Panc1 (cell line): ENCODE data around the gene PEPD. TPM values are rescaled to one million over a fixed set of nuclear protein-coding genes. Genes with fewer than 3 reads are reported as not detected.
"Not testable (repeated sequence)": the region's sequence is repeated elsewhere in the genome, so short reads cannot be mapped to it uniquely, and the experiment has no call there.

Source experiments
- ATAC-seq: fragments of 200-7000 bp; cut with Tn5 transposase; 2 replicates; pipeline ENCODE4 v1.9.1; 2020; ENCODE audit warnings: mild to moderate bottlenecking, moderate library complexity
- BruUV-seq: library from RNA; stranded (reverse); fragments of 400-500 nt; replicated peaks from 2 replicates; lab custom pipeline; 2021; lab: Mats Ljungman, UMichigan
- CTCF ChIA-PET: fragments of 300-600 bp; sonication (Branson Sonifier 250); formaldehyde crosslinking; loops from one replicate; lab custom pipeline; 2022; ENCODE audit warnings: antibody characterized with exemption; lab: Charles Lee
- POLR2A ChIA-PET: fragments of 300-600 bp; sonication (Branson Sonifier 250); formaldehyde crosslinking; loops from one replicate; lab custom pipeline; 2022; ENCODE audit warnings: antibody characterized with exemption; lab: Charles Lee
- DNase-seq: peaks from one replicate; pipeline ENCODE4 v3.0.0-alpha.2; 2010; ENCODE audit warnings: low read depth, low spot score
- H3K27ac ChIP-seq: 2 replicates; pipeline ENCODE4 v1.5.1; 2011; ENCODE audit warnings: mild to moderate bottlenecking, low read length, inconsistent platforms
- H3K27me3 ChIP-seq: fragments of 200-500 bp; sonication (Bioruptor generic); 2 replicates; pipeline ENCODE4 v1.6.0; 2014; ENCODE audit warnings: low read length, inconsistent platforms; ENCODE audit not compliant: control insufficient read depth, insufficient read depth
- H3K36me3 ChIP-seq: fragments of 200-500 bp; sonication (Bioruptor generic); 2 replicates; pipeline ENCODE4 v1.5.1; 2014; ENCODE audit warnings: inconsistent platforms, mild to moderate bottlenecking, low read length, moderate library complexity; ENCODE audit not compliant: control insufficient read depth, insufficient read depth
- H3K4me1 ChIP-seq: 2 replicates; pipeline ENCODE4 v1.5.1; 2011; ENCODE audit warnings: inconsistent platforms, mild to moderate bottlenecking, low read length, moderate library complexity; ENCODE audit not compliant: control insufficient read depth, insufficient read depth
- H3K4me3 ChIP-seq, 2 experiments: 2 replicates each; pipeline ENCODE4 v1.5.1; 2011 to 2012; ENCODE audit warnings: low read depth in 2 of 2, low read length in 2 of 2, mild to moderate bottlenecking in 2 of 2, inconsistent platforms in 1 of 2, moderate library complexity in 1 of 2
- H3K9me3 ChIP-seq: fragments of 200-500 bp; sonication (Bioruptor generic); 2 replicates; pipeline ENCODE4 v1.5.1; 2014; ENCODE audit warnings: low read depth, mild to moderate bottlenecking, inconsistent platforms, low read length, moderate library complexity; ENCODE audit not compliant: control insufficient read depth, insufficient read depth
- CTCF ChIP-seq: fragments of 450-650 bp; IDR thresholded peaks from 2 replicates; pipeline ENCODE4 v1.5.1; 2017; ENCODE audit warnings: mild to moderate bottlenecking
- POLR2AphosphoS5 ChIP-seq: IDR thresholded peaks from 2 replicates; pipeline ENCODE4 v1.6.1; 2012; ENCODE audit warnings: mild to moderate bottlenecking, low read depth, low read length, moderate library complexity
- REST ChIP-seq, 2 experiments: IDR thresholded peaks; 2 replicates each; pipeline ENCODE4 v1.6.1; 2011 to 2012; ENCODE audit warnings: low read depth in 2 of 2, control low read depth in 1 of 2, low read length in 1 of 2, mild to moderate bottlenecking in 1 of 2, moderate library complexity in 1 of 2; ENCODE audit not compliant: insufficient read depth in 1 of 2
- SIN3A ChIP-seq: IDR thresholded peaks from 2 replicates; pipeline ENCODE4 v1.6.1; 2012; ENCODE audit warnings: low read depth, mild to moderate bottlenecking, low read length, moderate library complexity, borderline replicate concordance; ENCODE audit not compliant: insufficient read depth
- TCF7L2 ChIP-seq: IDR thresholded peaks from 2 replicates; pipeline ENCODE4 v1.6.1; 2011; ENCODE audit warnings: mild to moderate bottlenecking, low read depth, low read length, inconsistent platforms
- in situ Hi-C: cut with HindIII; loops from 2 replicates; pipeline ENCODE4 v1.10.0; 2016; ENCODE audit warnings: low sequenced_read_pairs, low pct_unique_long_range_greater_than_20kb
- intact Hi-C: fragments of 100-400 bp; cut with micrococcal nuclease; formaldehyde crosslinking; loops from one replicate; pipeline ENCODE4 v1.10.0; 2022; ENCODE audit not compliant: unreplicated experiment
- total RNA-seq: library from RNA; stranded (reverse); gene quantifications from one replicate; pipeline ENCODE4 v1.2.1, GENCODE V29; 2021; ENCODE audit not compliant: unreplicated experiment

PEPD gene
- total RNA-seq, 1 experiment from 2014 or later = 102 TPM

GRCh38 chr19:33557196-33557595, 35.6 kb upstream of the PEPD start:
- TF ChIP-seq TCF7L2 (no peak), POLR2AphosphoS5 (no peak), CTCF (no peak), REST (IDR thresholded peaks at IDR 0.05; ENCODE audit: insufficient read depth in 1 of 2, low read depth in 2 of 2, low read length in 1 of 2) (no peak), SIN3A (no peak)
- no peaks in the 10 kb centered on the region for H3K4me1 ChIP-seq
- no TSS peak for BruUV-seq
- in situ Hi-C loops = no loop called here
- no peaks in the 10 kb centered on the region for H3K36me3 ChIP-seq
- no peaks in the 10 kb centered on the region for H3K9me3 ChIP-seq
- H3K27ac ChIP-seq = no peak overlapping the region
- intact Hi-C loops = no loop called here
- no peak overlapping the region for H3K4me3 ChIP-seq
- CTCF ChIA-PET = no interaction called here
- no peak for ATAC-seq
- no peaks in the 10 kb centered on the region for H3K27me3 ChIP-seq
- POLR2A ChIA-PET = no interaction called here
- no peak for DNase-seq

GRCh38 chr19:33556261-33556660, 34.7 kb upstream of the PEPD start:
- H3K4me3 ChIP-seq = no peak overlapping the region
- ATAC-seq (no peak), DNase-seq (no peak)
- intact Hi-C loops = no loop called here
- BruUV-seq = no TSS peak
- H3K4me1 ChIP-seq = no peaks in the 10 kb centered on the region
- no peaks in the 10 kb centered on the region for H3K27me3 ChIP-seq
- no peaks in the 10 kb centered on the region for H3K36me3 ChIP-seq
- ChIA-PET CTCF (interaction anchor here (0.5 kb wide), 1 partner anchor 16 kb away, joined by 3 read pairs; no protein-coding TSS in a partner anchor), POLR2A (no interaction called here)
- no peaks in the 10 kb centered on the region for H3K9me3 ChIP-seq
- H3K27ac ChIP-seq = no peak overlapping the region
- in situ Hi-C loops = no loop called here
- TF ChIP-seq POLR2AphosphoS5 (no peak), SIN3A (no peak), TCF7L2 (no peak), REST (IDR thresholded peaks at IDR 0.05; ENCODE audit: insufficient read depth in 1 of 2, low read depth in 2 of 2, low read length in 1 of 2) (no peak), CTCF (no peak)

GRCh38 chr19:33555726-33556125, 34.1 kb upstream of the PEPD start:
- POLR2A ChIA-PET, BruUV-seq, H3K4me1 ChIP-seq, in situ Hi-C loops, ATAC-seq, H3K9me3 ChIP-seq, DNase-seq, H3K27me3 ChIP-seq, H3K27ac ChIP-seq, H3K36me3 ChIP-seq, CTCF ChIA-PET, intact Hi-C loops, H3K4me3 ChIP-seq: not testable (repeated sequence)
